ENCODE measurements around the gene JAK2. TPM values are rescaled to one million over a fixed set of nuclear protein-coding genes. Genes with fewer than 3 reads are reported as not detected.

The JAK2 gene
- total and polyA plus RNA-seq, 2 of the 4 experiments (the other 2 are of a cell fraction): 2.3 to 6.1 TPM

GRCh38 chr9:4962085-4962484, 23.0 kb upstream of the JAK2 start:
- H2AK5ac ChIP-seq (ENCODE audit: low read depth, low read length): no peak overlapping the region
- no peak overlapping the region for H3K9ac ChIP-seq (ENCODE audit: low read depth, low read length)
- no peak overlapping the region for H3K4ac ChIP-seq (ENCODE audit: low read depth, low read length)
- no peak overlapping the region for H4K91ac ChIP-seq (ENCODE audit: insufficient read depth, low read depth, low read length)
- intact Hi-C loops (cut with micrococcal nuclease) (no loop called here), in situ Hi-C loops (cut with MboI; ENCODE audit: low sequenced_read_pairs) (no loop called here), dilution Hi-C loops (cut with HindIII; ENCODE audit: low sequenced_read_pairs, unreplicated experiment) (no loop called here)
- BruUV-seq (replicated peaks): no TSS peak
- H2AK9ac ChIP-seq (replicated peaks; ENCODE audit: low read depth, low read length, poor library complexity): no peak overlapping the region
- no peaks in the 10 kb centered on the region for H3K9me3 ChIP-seq (ENCODE audit: control insufficient read depth, insufficient read depth, low read length)
- H4K5ac ChIP-seq (ENCODE audit: low read depth, low read length): no peak overlapping the region
- DNase-seq: no peak
- H3K36me3 ChIP-seq (ENCODE audit: control insufficient read depth, insufficient read depth, low read length): no peaks in the 10 kb centered on the region
- no peak overlapping the region for H3K56ac ChIP-seq (ENCODE audit: extremely low read depth, insufficient read depth, low read length)
- no peaks in the 10 kb centered on the region for H3K4me1 ChIP-seq (ENCODE audit: control insufficient read depth, insufficient read depth, low read length)
- ATAC-seq (ENCODE audit: low read depth): no peak
- no CpG with 5 or more reads among the region's 2 CpGs for WGBS, 2 experiments (ENCODE audit: extremely low coverage in 2 of 2, insufficient read length in 1 of 2)
- no peak overlapping the region for H3K4me3 ChIP-seq (ENCODE audit: insufficient read depth, low read depth, low read length)
- H2BK20ac ChIP-seq (ENCODE audit: low read depth, low read length): no peak overlapping the region
- CTCF ChIA-PET: no interaction called here
- H3K79me1 ChIP-seq (ENCODE audit: low read depth in 1 of 2, low read length in 2 of 2): no peaks in the 10 kb centered on the region
- H4K20me1 ChIP-seq (ENCODE audit: insufficient read depth, low read length): no peaks in the 10 kb centered on the region
- H3K23ac ChIP-seq (ENCODE audit: low read depth, low read length): no peak overlapping the region
- TF ChIP-seq NFE2L2 (IDR thresholded peaks at IDR 0.05; ENCODE audit: low read depth, low read length) (no peak), MAZ (IDR thresholded peaks at IDR 0.05; ENCODE audit: borderline replicate concordance, low read depth, low read length) (no peak), MXI1 (IDR thresholded peaks at IDR 0.05; ENCODE audit: borderline replicate concordance, low read depth, low read length) (no peak), RCOR1 (IDR thresholded peaks at IDR 0.05; ENCODE audit: insufficient replicate concordance, low read length) (no peak)
- H2BK120ac ChIP-seq (ENCODE audit: low read depth, low read length): no peak overlapping the region
- no peak overlapping the region for H3K18ac ChIP-seq (ENCODE audit: low read depth, low read length)
- no peaks in the 10 kb centered on the region for H3K27me3 ChIP-seq (ENCODE audit: control insufficient read depth, insufficient read depth, low read length)
- H2BK5ac ChIP-seq (ENCODE audit: low read depth, low read length, poor library complexity, severe bottlenecking): no peak overlapping the region
- no peak overlapping the region for H3K14ac ChIP-seq (replicated peaks; ENCODE audit: low read depth, low read length)
- H2BK15ac ChIP-seq (ENCODE audit: low read depth, low read length): no peak overlapping the region
- no peak overlapping the region for H3K27ac ChIP-seq (ENCODE audit: insufficient read depth, low read length)
- H3K4me2 ChIP-seq (ENCODE audit: low read depth, low read length): no peak overlapping the region
- POLR2A ChIA-PET (ENCODE audit: unreplicated experiment): no interaction called here
- no peaks in the 10 kb centered on the region for H3K9me1 ChIP-seq (ENCODE audit: insufficient read depth, low read length)
- no peak overlapping the region for H4K8ac ChIP-seq (ENCODE audit: low read depth in 2 of 2, low read length in 2 of 2)
- H2AFZ ChIP-seq (replicated peaks; ENCODE audit: low read length, poor library complexity): no peak overlapping the region
